Prostate gland (tissue), 2 donors: ENCODE results near the gene PC. TPM values are rescaled to one million over a fixed set of nuclear protein-coding genes. Genes with fewer than 3 reads are reported as not detected.
"Not testable (repeated sequence)": the region's sequence is repeated elsewhere in the genome, so short reads cannot be mapped to it uniquely, and the experiment has no call there.

ENCODE experiments used
- DNase-seq: peaks from one replicate; pipeline ENCODE4 v3.0.0-alpha.2; 2019; ENCODE audit warnings: low spot score
- H3K27ac ChIP-seq, 2 donors: fragments of 200-600 bp; sonication (generic); 2 replicates each; pipeline ENCODE4 v1.5.1; 2017 to 2019
- H3K27me3 ChIP-seq: fragments of 200-600 bp; sonication (generic); replicated peaks from 2 replicates; pipeline ENCODE4 v1.5.1; 2019; ENCODE audit not compliant: insufficient read depth
- H3K36me3 ChIP-seq, 2 donors: fragments of 200-600 bp; sonication (generic); 1 replicate in 1 of 2; 2 replicates in 1 of 2; pipeline versions ENCODE4 v1.5.1 to v1.8.1; 2017 to 2019
- H3K4me1 ChIP-seq: fragments of 200-600 bp; sonication (generic); replicated peaks from 2 replicates; pipeline ENCODE4 v1.5.1; 2019
- H3K4me3 ChIP-seq, 2 donors: fragments of 200-600 bp; sonication (generic); 2 replicates each; pipeline ENCODE4 v1.5.1; 2017 to 2019
- H3K9me3 ChIP-seq: fragments of 200-600 bp; sonication (generic); 2 replicates; pipeline ENCODE4 v1.5.1; 2017
- POLR2A ChIP-seq: fragments of 450-650 bp; IDR thresholded peaks from one replicate; pipeline ENCODE4 v1.6.1; 2016; ENCODE audit warnings: antibody characterized with exemption, mild to moderate bottlenecking
- POLR2AphosphoS5 ChIP-seq: sonication (generic); formaldehyde crosslinking; IDR thresholded peaks from one replicate; pipeline ENCODE4 v1.6.1; 2017; ENCODE audit warnings: antibody characterized with exemption
- WGBS: methylation state at CpG from one replicate; pipeline ENCODE4 v1.1.5; 2018; 5-methylcytosine and 5-hydroxymethylcytosine counted together
- intact Hi-C: fragments of 100-400 bp; cut with DNase I; formaldehyde crosslinking; loops from one replicate; pipeline ENCODE4 v1.14.2; 2022
- total RNA-seq, 2 donors: library from RNA; depleted of rRNA; stranded (reverse); fragments of >200 nt; gene quantifications; one replicate each; pipeline ENCODE4 v1.1.0, GENCODE V29; 2016
- TF ChIP-seq, protein P1 (sequence below), 4 experiments: fragments of 200-600 bp in 2 of 4; fragments of 450-650 bp in 2 of 4; sonication (generic) in 2 of 4; IDR thresholded peaks; 1 replicate in 3 of 4; 2 replicates in 1 of 4; pipeline ENCODE4 v1.5.1; 2016 to 2019; ENCODE audit warnings: antibody characterized with exemption in 4 of 4, mild to moderate bottlenecking in 2 of 4, moderate library complexity in 2 of 4

The PC gene
- total RNA-seq, 2 donors from 2014 or later, result 42.8 to 43.4 TPM

DNA sequence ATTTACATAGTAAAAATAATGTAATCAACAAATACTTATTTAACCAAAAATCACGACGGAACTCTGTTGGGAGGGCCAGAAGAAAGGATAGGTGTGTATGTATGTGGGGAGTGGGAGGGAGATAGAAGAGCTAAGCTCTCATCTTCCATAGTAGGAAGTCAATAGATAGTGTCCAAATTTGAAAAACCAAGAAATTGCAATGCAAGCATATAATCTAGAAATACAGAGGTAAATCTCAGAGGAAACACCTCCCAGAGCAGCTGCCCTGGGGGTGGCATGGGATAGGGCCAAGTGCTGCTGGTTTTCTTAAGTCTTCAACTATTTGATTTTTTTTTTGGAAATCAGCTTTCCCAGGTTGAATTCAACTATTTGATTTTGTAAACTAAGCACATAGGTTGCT is 33.9 kb upstream of the PC start:
- Histone ChIP-seq H3K27ac (no peak overlapping the region), H3K27me3 (no peaks in the 10 kb centered on the region), H3K4me1 (no peaks in the 10 kb centered on the region), H3K4me3 (no peak overlapping the region), H3K9me3 (no peaks in the 10 kb centered on the region), H3K36me3 (no peaks in the 10 kb centered on the region)
- no peak for DNase-seq
- 45% methylated on average over 2 of the region's 2 CpGs for WGBS
- TF ChIP-seq, protein P1, sequence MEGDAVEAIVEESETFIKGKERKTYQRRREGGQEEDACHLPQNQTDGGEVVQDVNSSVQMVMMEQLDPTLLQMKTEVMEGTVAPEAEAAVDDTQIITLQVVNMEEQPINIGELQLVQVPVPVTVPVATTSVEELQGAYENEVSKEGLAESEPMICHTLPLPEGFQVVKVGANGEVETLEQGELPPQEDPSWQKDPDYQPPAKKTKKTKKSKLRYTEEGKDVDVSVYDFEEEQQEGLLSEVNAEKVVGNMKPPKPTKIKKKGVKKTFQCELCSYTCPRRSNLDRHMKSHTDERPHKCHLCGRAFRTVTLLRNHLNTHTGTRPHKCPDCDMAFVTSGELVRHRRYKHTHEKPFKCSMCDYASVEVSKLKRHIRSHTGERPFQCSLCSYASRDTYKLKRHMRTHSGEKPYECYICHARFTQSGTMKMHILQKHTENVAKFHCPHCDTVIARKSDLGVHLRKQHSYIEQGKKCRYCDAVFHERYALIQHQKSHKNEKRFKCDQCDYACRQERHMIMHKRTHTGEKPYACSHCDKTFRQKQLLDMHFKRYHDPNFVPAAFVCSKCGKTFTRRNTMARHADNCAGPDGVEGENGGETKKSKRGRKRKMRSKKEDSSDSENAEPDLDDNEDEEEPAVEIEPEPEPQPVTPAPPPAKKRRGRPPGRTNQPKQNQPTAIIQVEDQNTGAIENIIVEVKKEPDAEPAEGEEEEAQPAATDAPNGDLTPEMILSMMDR (IDR thresholded peaks at IDR 0.05), result no peak
- TF ChIP-seq POLR2A (no peak), POLR2AphosphoS5 (no peak)
- intact Hi-C loops, result no loop called here

DNA sequence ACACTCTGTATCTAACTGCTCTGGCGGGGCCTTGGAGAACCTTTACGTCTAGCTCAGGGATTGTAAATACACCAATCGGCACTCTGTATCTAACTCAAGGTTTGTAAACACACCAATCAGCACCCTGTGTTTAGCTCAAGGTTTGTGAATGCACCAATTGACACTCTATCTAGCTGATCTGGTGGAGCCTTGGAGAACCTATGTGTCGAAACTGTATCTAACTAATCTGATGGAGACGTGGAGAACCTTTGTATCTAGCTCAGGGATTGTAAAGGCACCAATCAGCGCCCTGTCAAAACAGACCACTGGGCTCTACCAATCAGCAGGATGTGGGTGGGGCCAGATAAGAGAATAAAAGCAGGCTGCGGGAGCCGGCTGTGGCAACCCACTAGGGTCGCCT is 31.2 kb upstream of the PC start:
- H3K4me3 ChIP-seq, H3K9me3 ChIP-seq, intact Hi-C loops, H3K4me1 ChIP-seq, H3K36me3 ChIP-seq, H3K27ac ChIP-seq, H3K27me3 ChIP-seq, DNase-seq: not testable (repeated sequence)
- WGBS, result 79% methylated on average over 9 of the region's 9 CpGs

DNA sequence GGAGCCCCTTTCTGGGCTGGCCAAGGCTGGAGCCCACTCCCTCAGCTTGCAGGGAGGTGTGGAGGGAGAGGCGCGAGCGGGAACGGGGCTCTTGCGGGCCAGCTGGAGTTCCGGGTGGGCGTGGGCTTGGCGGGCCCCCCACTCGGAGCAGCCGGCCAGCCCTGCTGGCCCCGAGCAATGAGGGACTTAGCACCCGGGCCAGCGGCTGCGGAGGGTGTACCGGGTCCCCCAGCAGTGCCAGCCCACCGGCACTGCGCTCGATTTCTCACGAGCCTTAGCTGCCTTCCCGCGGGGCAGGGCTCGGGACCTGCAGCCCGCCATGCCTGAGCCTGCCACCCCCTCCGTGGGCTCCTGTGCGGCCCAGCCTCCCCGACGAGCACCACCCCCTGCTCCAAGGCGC is 30.6 kb upstream of the PC start:
- WGBS, result 88% methylated on average over 6 of the region's 28 CpGs
- H3K4me1 ChIP-seq, H3K9me3 ChIP-seq, intact Hi-C loops, H3K27ac ChIP-seq, H3K27me3 ChIP-seq, H3K36me3 ChIP-seq, DNase-seq, H3K4me3 ChIP-seq: not testable (repeated sequence)

DNA sequence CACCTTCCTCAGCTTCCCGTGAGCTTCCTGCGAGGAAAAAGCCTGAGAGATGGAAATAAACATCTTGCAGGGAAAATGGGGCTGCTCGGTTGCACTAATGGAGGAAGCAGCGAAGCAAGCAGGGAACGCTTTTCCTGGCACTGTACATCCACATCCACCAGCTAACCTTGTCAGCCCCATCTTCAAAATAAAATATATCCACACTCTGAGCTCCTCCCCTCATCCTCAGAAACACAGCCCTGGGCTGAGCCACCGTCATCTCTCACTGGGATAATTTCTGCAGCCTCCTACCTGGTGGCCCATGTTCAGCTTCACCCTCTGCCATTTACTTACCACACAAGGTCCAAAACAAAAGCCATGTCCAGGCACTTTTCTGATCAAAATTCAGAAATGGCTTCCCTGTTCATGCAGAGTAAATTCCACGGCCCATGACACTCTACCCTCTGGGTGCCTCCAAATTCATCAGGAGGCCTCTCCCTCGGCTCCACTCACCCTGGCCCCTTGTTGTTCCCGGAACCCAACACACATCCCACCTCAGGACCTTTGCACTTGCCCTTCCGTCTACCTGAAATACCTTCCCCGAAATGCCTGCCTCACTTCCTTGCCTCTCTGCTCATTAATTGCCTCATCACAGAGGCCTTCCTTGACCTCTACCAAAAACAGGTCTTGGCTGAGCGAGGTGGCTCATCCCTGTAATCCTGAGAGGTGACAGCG is 29.9 kb upstream of the PC start:
- Histone ChIP-seq H3K4me1 (peaks cover 5% of the 10 kb centered on the region), H3K9me3 (no peaks in the 10 kb centered on the region), H3K27ac (no peak overlapping the region), H3K36me3 (no peaks in the 10 kb centered on the region), H3K4me3 (no peak overlapping the region), H3K27me3 (no peaks in the 10 kb centered on the region)
- no peak for DNase-seq
- intact Hi-C loops, result no loop called here
- WGBS, result 90% methylated on average over 13 of the region's 13 CpGs
- TF ChIP-seq POLR2A (no peak), POLR2AphosphoS5 (no peak)
- TF ChIP-seq, protein P1 (IDR thresholded peaks at IDR 0.05), result no peak

DNA sequence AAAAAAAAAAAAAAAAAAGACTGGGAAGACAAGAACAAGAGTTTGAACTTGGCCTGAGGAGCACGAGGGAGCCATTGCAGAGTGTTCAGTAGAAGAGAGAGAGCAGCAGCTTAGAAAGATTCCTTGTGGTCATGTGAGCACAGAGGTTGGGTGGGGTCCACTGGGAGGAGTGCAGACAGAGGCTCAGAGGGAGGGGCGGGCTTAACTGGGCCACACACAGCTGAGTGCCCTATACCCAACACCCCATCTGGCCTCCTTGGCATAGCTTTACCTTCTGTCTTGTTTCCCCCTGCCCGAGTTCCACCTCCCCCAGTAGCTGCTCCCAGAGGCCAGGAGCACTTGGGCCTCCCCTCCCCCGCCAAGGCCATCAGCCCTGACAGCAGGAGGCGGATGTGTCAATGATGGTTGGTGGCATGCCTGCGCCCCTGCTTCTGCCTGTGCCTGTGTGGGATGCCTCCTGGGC is 29.0 kb upstream of the PC start:
- no peak for DNase-seq
- intact Hi-C loops, result no loop called here
- WGBS, result 71% methylated on average over 6 of the region's 6 CpGs

DNA sequence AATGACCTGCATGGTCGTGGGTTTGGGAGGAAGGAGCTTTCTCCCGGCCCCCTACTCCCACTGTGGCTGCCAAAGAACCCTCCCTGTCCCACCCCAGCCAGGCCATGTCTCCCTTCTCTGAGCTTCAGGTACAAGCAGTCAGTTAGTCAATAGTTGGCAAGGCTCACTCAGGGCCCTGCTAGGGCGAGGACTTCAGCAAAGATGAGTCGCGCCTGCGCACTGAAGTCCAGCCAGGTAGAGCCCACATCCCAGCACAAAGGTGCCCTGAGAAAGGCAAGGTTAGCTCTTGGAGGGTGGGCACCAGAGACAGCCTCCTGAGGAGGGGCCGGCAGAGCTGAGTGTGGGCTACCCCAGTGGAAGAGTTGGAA is 28.0 kb upstream of the PC start:
- Histone ChIP-seq H3K36me3 (no peaks in the 10 kb centered on the region), H3K9me3 (no peaks in the 10 kb centered on the region), H3K27me3 (no peaks in the 10 kb centered on the region), H3K27ac (no peak overlapping the region), H3K4me1 (peaks cover 5% of the 10 kb centered on the region), H3K4me3 (no peak overlapping the region)
- 86% methylated on average over 7 of the region's 7 CpGs for WGBS
- intact Hi-C loops, result no loop called here
- no peak for TF ChIP-seq POLR2AphosphoS5
- no peak for TF ChIP-seq POLR2A
- TF ChIP-seq, protein P1 (IDR thresholded peaks at IDR 0.05), result no peak
- no peak for DNase-seq

More for the DNA sequence above, 29.0 kb upstream of the PC start:
- H3K4me3 ChIP-seq, result no peak overlapping the region
- H3K4me1 ChIP-seq, result peaks cover 5% of the 10 kb centered on the region
- TF ChIP-seq POLR2AphosphoS5 (no peak), POLR2A (no peak)
- TF ChIP-seq, protein P1 (IDR thresholded peaks at IDR 0.05), result no peak
- no peak overlapping the region for H3K27ac ChIP-seq
- no peaks in the 10 kb centered on the region for H3K36me3 ChIP-seq
- H3K27me3 ChIP-seq, result no peaks in the 10 kb centered on the region
- H3K9me3 ChIP-seq, result no peaks in the 10 kb centered on the region
